HepG2 (cell line): ENCODE measurements around the gene HOXD3. TPM values are rescaled to one million over a fixed set of nuclear protein-coding genes. Genes with fewer than 3 reads are reported as not detected.

Source experiments
- ATF6 ChIP-seq: sonication (generic); formaldehyde crosslinking; conservative IDR thresholded peaks from 2 replicates; pipeline ENCODE4 v1.4.0; 2020; ENCODE audit warnings: missing genetic modification reagents
- BRF2 ChIP-seq: sonication (generic); formaldehyde crosslinking; IDR thresholded peaks from 2 replicates; pipeline ENCODE4 v1.8.1; 2022; ENCODE audit warnings: mild to moderate bottlenecking, missing genetic modification reagents
- ESRRA ChIP-seq: sonication (generic); formaldehyde crosslinking; IDR thresholded peaks from 2 replicates; pipeline ENCODE4 v1.5.1; 2020; ENCODE audit warnings: mild to moderate bottlenecking, low read depth, missing genetic modification reagents
- FOXO1 ChIP-seq: sonication (generic); formaldehyde crosslinking; IDR thresholded peaks from 2 replicates; pipeline ENCODE4 v1.4.0; 2020; ENCODE audit warnings: missing genetic modification reagents
- ISX ChIP-seq: sonication (generic); formaldehyde crosslinking; conservative IDR thresholded peaks from 2 replicates; pipeline ENCODE4 v1.5.0; 2020; ENCODE audit warnings: missing genetic modification reagents
- JUN ChIP-seq: sonication (generic); formaldehyde crosslinking; IDR thresholded peaks from 2 replicates; pipeline ENCODE4 v1.4.0; 2020; ENCODE audit warnings: mild to moderate bottlenecking, missing genetic modification reagents
- MED13 ChIP-seq: sonication (generic); formaldehyde crosslinking; IDR thresholded peaks from 2 replicates; pipeline ENCODE4 v1.5.0; 2020; ENCODE audit warnings: missing genetic modification reagents
- MIXL1 ChIP-seq: IDR thresholded peaks from 2 replicates; pipeline ENCODE4 v1.6.1; 2016
- TERF1 ChIP-seq: sonication (generic); formaldehyde crosslinking; IDR thresholded peaks from 2 replicates; pipeline ENCODE4 v1.8.0; 2022; ENCODE audit warnings: mild to moderate bottlenecking, missing genetic modification reagents, moderate library complexity
- TOPORS ChIP-seq: sonication (generic); formaldehyde crosslinking; IDR thresholded peaks from 2 replicates; pipeline ENCODE4 v1.8.0; 2023; ENCODE audit warnings: mild to moderate bottlenecking, missing genetic modification reagents
- ZNF329 ChIP-seq: sonication (generic); formaldehyde crosslinking; IDR thresholded peaks from 2 replicates; pipeline ENCODE4 v1.9.0; 2021; ENCODE audit warnings: low read depth, mild to moderate bottlenecking, missing genetic modification reagents
- ZNF432 ChIP-seq: sonication (generic); formaldehyde crosslinking; IDR thresholded peaks from 2 replicates; pipeline ENCODE4 v1.5.0; 2020; ENCODE audit warnings: missing genetic modification reagents, mild to moderate bottlenecking, borderline replicate concordance
- ZNF703 ChIP-seq: sonication (generic); formaldehyde crosslinking; IDR thresholded peaks from 2 replicates; pipeline ENCODE4 v1.5.1; 2020; ENCODE audit warnings: missing genetic modification reagents, mild to moderate bottlenecking, moderate library complexity, borderline replicate concordance
- ZNF780A ChIP-seq: sonication (generic); formaldehyde crosslinking; IDR thresholded peaks from 2 replicates; pipeline ENCODE4 v1.8.0; 2022; ENCODE audit warnings: mild to moderate bottlenecking, missing genetic modification reagents, moderate library complexity
- ZSCAN29 ChIP-seq: sonication (generic); formaldehyde crosslinking; conservative IDR thresholded peaks from 2 replicates; pipeline ENCODE4 v1.4.0; 2020; ENCODE audit warnings: mild to moderate bottlenecking, missing genetic modification reagents
- polyA plus RNA-seq, 8 experiments: library from polyadenylated mRNA; depleted of rRNA in 3 of 8; stranded (reverse) in 7 of 8; unstranded in 1 of 8; fragments of >200 nt; fragmentation: Illumina TruSeq in 4 of 8; extraction: Trizol in 4 of 8; gene quantifications; 2 replicates each; pipeline versions ENCODE4 v1.2.1 to v1.2.3, GENCODE V29; 2011 to 2016; ENCODE audit warnings: low read depth in 4 of 8, missing spikeins in 1 of 8, mixed read lengths in 1 of 8; ENCODE audit not compliant: insufficient read depth in 1 of 8
- total RNA-seq, 5 experiments: library from RNA; depleted of rRNA; stranded (reverse); fragments of >200 nt; fragmentation: Illumina TruSeq; extraction: Trizol; gene quantifications; 2 replicates each; pipeline ENCODE4 v1.2.3, GENCODE V29; 2016; ENCODE audit warnings: low read depth in 1 of 5
- TF ChIP-seq, protein P1 (sequence below): sonication (generic); formaldehyde crosslinking; IDR thresholded peaks from 2 replicates; pipeline ENCODE4 v1.4.0; 2020; ENCODE audit warnings: mild to moderate bottlenecking, missing genetic modification reagents
- TF ChIP-seq, protein P2 (sequence below): sonication (generic); formaldehyde crosslinking; conservative IDR thresholded peaks from 2 replicates; pipeline ENCODE4 v1.8.0; 2022; ENCODE audit warnings: mild to moderate bottlenecking, moderate library complexity, missing genetic modification reagents
- TF ChIP-seq, protein P3 (sequence below): IDR thresholded peaks from 2 replicates; pipeline ENCODE4 v1.6.1; 2018; ENCODE audit warnings: missing genetic modification reagents
- TF ChIP-seq, protein P4 (sequence below): sonication (generic); formaldehyde crosslinking; IDR thresholded peaks from 2 replicates; pipeline ENCODE4 v1.8.1; 2023; ENCODE audit warnings: mild to moderate bottlenecking, missing genetic modification reagents

Gene HOXD3
- total and polyA plus RNA-seq, 2 of the 13 experiments (the other 11 are each of a cell fraction or from before 2014, with no cell fraction given) = 0.05 to 0.09 TPM

DNA sequence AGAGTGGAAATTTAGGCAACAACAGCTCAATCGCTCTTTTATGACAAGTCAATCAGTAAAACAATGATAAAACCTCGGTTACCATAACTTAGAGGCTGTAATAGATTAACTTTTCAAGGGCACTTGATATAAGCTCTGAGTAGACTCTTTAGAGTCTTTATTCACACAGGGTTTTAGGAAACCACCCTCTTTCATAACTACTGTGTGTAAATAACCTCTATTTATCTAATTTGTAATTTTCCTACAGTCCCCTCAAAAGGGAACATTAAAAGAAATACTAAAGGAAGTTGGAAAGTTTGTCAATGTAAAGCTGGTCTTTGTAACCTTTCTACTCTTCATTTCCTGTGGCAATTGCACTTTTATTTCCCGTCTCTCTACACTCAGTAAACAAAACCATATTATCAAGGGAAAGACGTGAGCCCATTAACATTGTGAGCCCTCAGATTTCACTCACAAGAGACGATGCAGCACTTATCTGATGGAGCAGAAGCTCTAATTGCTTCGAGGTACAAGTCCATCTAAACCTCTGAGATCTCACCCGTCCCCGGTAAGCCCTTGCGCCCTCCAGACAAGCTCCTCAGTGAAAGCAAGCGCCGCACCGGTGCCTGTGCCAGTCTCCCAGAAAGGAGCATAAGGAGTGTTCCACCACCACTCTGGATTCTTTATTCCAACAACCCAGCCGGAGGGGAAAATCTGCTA lies 30.2 kb downstream of the HOXD3 start (continued):
- TF ChIP-seq TERF1 (CRISPR knock-in tag) (no peak), ZNF432 (CRISPR knock-in tag) (no peak), JUN (CRISPR knock-in tag) (no peak), ZNF329 (no peak), TOPORS (CRISPR knock-in tag) (no peak), BRF2 (CRISPR knock-in tag) (no peak), ATF6 (CRISPR knock-in tag) (no peak), MED13 (CRISPR knock-in tag) (peak; percentile 75), ZSCAN29 (CRISPR knock-in tag) (0 out of 2 replicates have a peak, but pooled peaks have one; percentile 35), ZNF780A (no peak), FOXO1 (CRISPR knock-in tag) (no peak), MIXL1 (CRISPR knock-in tag) (peak; percentile 56), ZNF703 (CRISPR knock-in tag) (no peak), ISX (CRISPR knock-in tag) (no peak), ESRRA (CRISPR knock-in tag) (no peak)
- TF ChIP-seq, protein P1, sequence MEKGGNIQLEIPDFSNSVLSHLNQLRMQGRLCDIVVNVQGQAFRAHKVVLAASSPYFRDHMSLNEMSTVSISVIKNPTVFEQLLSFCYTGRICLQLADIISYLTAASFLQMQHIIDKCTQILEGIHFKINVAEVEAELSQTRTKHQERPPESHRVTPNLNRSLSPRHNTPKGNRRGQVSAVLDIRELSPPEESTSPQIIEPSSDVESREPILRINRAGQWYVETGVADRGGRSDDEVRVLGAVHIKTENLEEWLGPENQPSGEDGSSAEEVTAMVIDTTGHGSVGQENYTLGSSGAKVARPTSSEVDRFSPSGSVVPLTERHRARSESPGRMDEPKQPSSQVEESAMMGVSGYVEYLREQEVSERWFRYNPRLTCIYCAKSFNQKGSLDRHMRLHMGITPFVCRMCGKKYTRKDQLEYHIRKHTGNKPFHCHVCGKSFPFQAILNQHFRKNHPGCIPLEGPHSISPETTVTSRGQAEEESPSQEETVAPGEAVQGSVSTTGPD = no peak
- TF ChIP-seq, protein P2, sequence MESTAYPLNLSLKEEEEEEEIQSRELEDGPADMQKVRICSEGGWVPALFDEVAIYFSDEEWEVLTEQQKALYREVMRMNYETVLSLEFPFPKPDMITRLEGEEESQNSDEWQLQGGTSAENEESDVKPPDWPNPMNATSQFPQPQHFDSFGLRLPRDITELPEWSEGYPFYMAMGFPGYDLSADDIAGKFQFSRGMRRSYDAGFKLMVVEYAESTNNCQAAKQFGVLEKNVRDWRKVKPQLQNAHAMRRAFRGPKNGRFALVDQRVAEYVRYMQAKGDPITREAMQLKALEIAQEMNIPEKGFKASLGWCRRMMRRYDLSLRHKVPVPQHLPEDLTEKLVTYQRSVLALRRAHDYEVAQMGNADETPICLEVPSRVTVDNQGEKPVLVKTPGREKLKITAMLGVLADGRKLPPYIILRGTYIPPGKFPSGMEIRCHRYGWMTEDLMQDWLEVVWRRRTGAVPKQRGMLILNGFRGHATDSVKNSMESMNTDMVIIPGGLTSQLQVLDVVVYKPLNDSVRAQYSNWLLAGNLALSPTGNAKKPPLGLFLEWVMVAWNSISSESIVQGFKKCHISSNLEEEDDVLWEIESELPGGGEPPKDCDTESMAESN = no peak
- TF ChIP-seq, protein P3, sequence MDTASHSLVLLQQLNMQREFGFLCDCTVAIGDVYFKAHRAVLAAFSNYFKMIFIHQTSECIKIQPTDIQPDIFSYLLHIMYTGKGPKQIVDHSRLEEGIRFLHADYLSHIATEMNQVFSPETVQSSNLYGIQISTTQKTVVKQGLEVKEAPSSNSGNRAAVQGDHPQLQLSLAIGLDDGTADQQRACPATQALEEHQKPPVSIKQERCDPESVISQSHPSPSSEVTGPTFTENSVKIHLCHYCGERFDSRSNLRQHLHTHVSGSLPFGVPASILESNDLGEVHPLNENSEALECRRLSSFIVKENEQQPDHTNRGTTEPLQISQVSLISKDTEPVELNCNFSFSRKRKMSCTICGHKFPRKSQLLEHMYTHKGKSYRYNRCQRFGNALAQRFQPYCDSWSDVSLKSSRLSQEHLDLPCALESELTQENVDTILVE (CRISPR knock-in tag) = no peak
- TF ChIP-seq, protein P4, sequence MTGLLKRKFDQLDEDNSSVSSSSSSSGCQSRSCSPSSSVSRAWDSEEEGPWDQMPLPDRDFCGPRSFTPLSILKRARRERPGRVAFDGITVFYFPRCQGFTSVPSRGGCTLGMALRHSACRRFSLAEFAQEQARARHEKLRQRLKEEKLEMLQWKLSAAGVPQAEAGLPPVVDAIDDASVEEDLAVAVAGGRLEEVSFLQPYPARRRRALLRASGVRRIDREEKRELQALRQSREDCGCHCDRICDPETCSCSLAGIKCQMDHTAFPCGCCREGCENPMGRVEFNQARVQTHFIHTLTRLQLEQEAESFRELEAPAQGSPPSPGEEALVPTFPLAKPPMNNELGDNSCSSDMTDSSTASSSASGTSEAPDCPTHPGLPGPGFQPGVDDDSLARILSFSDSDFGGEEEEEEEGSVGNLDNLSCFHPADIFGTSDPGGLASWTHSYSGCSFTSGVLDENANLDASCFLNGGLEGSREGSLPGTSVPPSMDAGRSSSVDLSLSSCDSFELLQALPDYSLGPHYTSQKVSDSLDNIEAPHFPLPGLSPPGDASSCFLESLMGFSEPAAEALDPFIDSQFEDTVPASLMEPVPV = peak; percentile 76
